GM12892 (cell line): ENCODE data around the gene PRAMEF11.
"Not testable (repeated sequence)": the region's sequence is repeated elsewhere in the genome, so short reads cannot be mapped to it uniquely, and the experiment has no call there.

Experiments used
- POLR2A ChIP-seq: IDR thresholded peaks from 2 replicates; pipeline ENCODE4 v1.6.1; 2011; ENCODE audit warnings: low read depth, low read length, control low read depth
- TAF1 ChIP-seq: IDR thresholded peaks from 2 replicates; pipeline ENCODE4 v1.6.1; 2011; ENCODE audit warnings: low read depth, mild to moderate bottlenecking, control low read depth, low read length, borderline replicate concordance

DNA sequence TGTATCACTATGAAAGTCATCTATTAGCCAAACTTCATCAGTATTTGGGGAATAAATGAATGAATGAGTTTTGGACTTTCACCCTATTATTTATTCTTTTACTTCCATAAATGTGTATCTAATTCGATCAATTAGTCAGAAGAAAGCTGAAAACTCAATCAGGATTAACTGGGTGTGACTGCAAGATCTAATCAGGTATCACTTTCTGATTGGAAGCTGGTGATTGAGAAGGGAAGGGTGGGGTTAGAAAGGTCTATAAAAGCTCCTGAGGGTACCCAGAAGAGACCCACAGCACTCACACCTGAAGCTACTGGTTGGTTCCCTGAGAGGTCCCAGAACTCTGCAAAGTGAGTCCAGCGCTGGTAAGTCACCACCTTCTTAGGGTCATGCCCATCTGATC, 25.6 kb upstream of the PRAMEF11 start, which contains the start of gene PRAMEF2:
- not testable (repeated sequence) for TF ChIP-seq TAF1, POLR2A
